SU-DHL-6 (cell line): ENCODE results near the gene NTSR2.

Experiments used
- H2AFZ ChIP-seq: fragments of 200-600 bp; sonication (generic); 2 replicates; pipeline ENCODE4 v1.6.1; 2014; ENCODE audit warnings: low read depth, mild to moderate bottlenecking, moderate library complexity, mixed read lengths, antibody characterized with exemption, low read length; ENCODE audit not compliant: severe bottlenecking
- H3F3A ChIP-seq: fragments of 200-600 bp; shearing (Covaris generic); 2 replicates; pipeline ENCODE4 v1.6.0; 2016; ENCODE audit warnings: antibody characterized with exemption, mild to moderate bottlenecking; ENCODE audit not compliant: insufficient read depth
- H3K27ac ChIP-seq: fragments of 200-600 bp; sonication (generic); 2 replicates; pipeline ENCODE4 v1.5.1; 2016; ENCODE audit warnings: low read depth, mild to moderate bottlenecking, low read length, moderate library complexity, mixed read lengths
- H3K27me3 ChIP-seq: fragments of 200-600 bp; sonication (generic), shearing (Covaris generic); 2 replicates; pipeline ENCODE4 v1.6.0; 2014; ENCODE audit warnings: mild to moderate bottlenecking, low read length
- H3K36me3 ChIP-seq: fragments of 200-600 bp; sonication (generic); 2 replicates; pipeline ENCODE4 v1.6.1; 2014; ENCODE audit warnings: mild to moderate bottlenecking, low read length, mixed read lengths
- H3K4me2 ChIP-seq: fragments of 300-600, 200-600 bp; shearing (Covaris generic), sonication (generic); 2 replicates; pipeline ENCODE4 v1.6.0; 2014; ENCODE audit warnings: low read length, low read depth, mild to moderate bottlenecking; ENCODE audit not compliant: poor library complexity, severe bottlenecking
- H3K4me3 ChIP-seq: fragments of 200-600 bp; sonication (generic); 2 replicates; pipeline ENCODE4 v1.5.1; 2014; ENCODE audit warnings: antibody characterized with exemption, low read length, mild to moderate bottlenecking, mixed read lengths; ENCODE audit not compliant: insufficient read depth, poor library complexity, severe bottlenecking
- H3K79me2 ChIP-seq: fragments of 200-600 bp; sonication (generic); 2 replicates; pipeline ENCODE4 v1.6.1; 2014; ENCODE audit warnings: mild to moderate bottlenecking, low read length, moderate library complexity; ENCODE audit not compliant: insufficient read depth
- H3K9ac ChIP-seq: fragments of 200-600 bp; sonication (generic); 2 replicates; pipeline ENCODE4 v1.7.0; 2014; ENCODE audit warnings: mild to moderate bottlenecking, low read length
- H3K9me2 ChIP-seq: fragments of 200-600 bp; sonication (generic); replicated peaks from 2 replicates; pipeline ENCODE4 v1.6.1; 2014; ENCODE audit warnings: low read length; ENCODE audit not compliant: insufficient read depth
- H3K9me3 ChIP-seq: fragments of 200-600 bp; sonication (generic); 2 replicates; pipeline ENCODE4 v1.6.1; 2014; ENCODE audit warnings: low read length, mixed read lengths; ENCODE audit not compliant: insufficient read depth
- H4K20me1 ChIP-seq: fragments of 200-600 bp; sonication (generic); 2 replicates; pipeline ENCODE4 v1.6.1; 2014; ENCODE audit warnings: low read depth, mild to moderate bottlenecking, antibody characterized with exemption, low read length, moderate library complexity, mixed read lengths
- CTCF ChIP-seq: fragments of 200-600 bp; sonication (generic); IDR thresholded peaks from one replicate; pipeline ENCODE4 v1.5.1; 2017; ENCODE audit warnings: antibody characterized with exemption, mild to moderate bottlenecking, low read length, moderate library complexity; ENCODE audit not compliant: insufficient read depth, poor library complexity, severe bottlenecking
- EZH2phosphoT487 ChIP-seq: fragments of 200-600 bp; sonication (generic), shearing (Covaris generic); conservative IDR thresholded peaks from 2 replicates; pipeline ENCODE4 v1.6.1; 2018; ENCODE audit warnings: mild to moderate bottlenecking, antibody characterized with exemption, low read length, moderate library complexity, mixed read lengths

The NTSR2 gene

GRCh38 chr2:11699686-11700670, 30.0 kb upstream of the NTSR2 start:
- H3K9me3 ChIP-seq, result no peaks in the 10 kb centered on the region
- no peak overlapping the region for H3K9ac ChIP-seq
- no peak overlapping the region for H3K4me3 ChIP-seq
- no peaks in the 10 kb centered on the region for H3K9me2 ChIP-seq
- no peak overlapping the region for H2AFZ ChIP-seq
- H3F3A ChIP-seq, result no peaks in the 10 kb centered on the region
- no peak overlapping the region for H3K27ac ChIP-seq
- H3K27me3 ChIP-seq, result no peaks in the 10 kb centered on the region
- H3K79me2 ChIP-seq, result no peaks in the 10 kb centered on the region
- H3K36me3 ChIP-seq, result no peaks in the 10 kb centered on the region
- no peak overlapping the region for H3K4me2 ChIP-seq
- H4K20me1 ChIP-seq, result no peaks in the 10 kb centered on the region
- TF ChIP-seq EZH2phosphoT487 (no peak), CTCF (no peak)

- Histone ChIP-seq H3K4me3 (no peak overlapping the region), H4K20me1 (no peaks in the 10 kb centered on the region), H3K9me3 (no peaks in the 10 kb centered on the region), H3K9me2 (no peaks in the 10 kb centered on the region), H3K36me3 (no peaks in the 10 kb centered on the region), H3K4me2 (no peak overlapping the region), H3K9ac (no peak overlapping the region), H3K79me2 (no peaks in the 10 kb centered on the region), H2AFZ (no peak overlapping the region), H3K27me3 (no peaks in the 10 kb centered on the region), H3F3A (no peaks in the 10 kb centered on the region), H3K27ac (no peak overlapping the region)
- TF ChIP-seq CTCF (no peak), EZH2phosphoT487 (no peak)
Observed at GRCh38 chr2:11698009-11698922, 28.3 kb upstream of the NTSR2 start.

GRCh38 chr2:11697103-11697871, 27.3 kb upstream of the NTSR2 start:
- Histone ChIP-seq H3K4me3 (no peak overlapping the region), H3K79me2 (no peaks in the 10 kb centered on the region), H3K27ac (no peak overlapping the region), H3K9me2 (no peaks in the 10 kb centered on the region), H3K27me3 (no peaks in the 10 kb centered on the region), H4K20me1 (no peaks in the 10 kb centered on the region), H3F3A (no peaks in the 10 kb centered on the region), H2AFZ (no peak overlapping the region), H3K4me2 (no peak overlapping the region), H3K9me3 (no peaks in the 10 kb centered on the region), H3K9ac (no peak overlapping the region), H3K36me3 (no peaks in the 10 kb centered on the region)
- TF ChIP-seq CTCF (no peak), EZH2phosphoT487 (no peak)
